ENCODE data around the gene ADD2.
"Not testable (repeated sequence)": the region's sequence is repeated elsewhere in the genome, so short reads cannot be mapped to it uniquely, and the experiment has no call there.

Gene ADD2

GRCh38 chr2:70678576-70679143 lies 89.3 kb downstream of the ADD2 start:
- DNase-seq (ENCODE audit: insufficient read length, low spot score) (no peak), FAIRE-seq (no peak)

- FAIRE-seq (no peak), DNase-seq (ENCODE audit: insufficient read length, low spot score) (no peak)
Observed at GRCh38 chr2:70676301-70677035, 91.5 kb downstream of the ADD2 start.

- no peak for FAIRE-seq
Observed at GRCh38 chr2:70675862-70676261, 92.1 kb downstream of the ADD2 start.

GRCh38 chr2:70674636-70675430 lies 93.2 kb downstream of the ADD2 start:
- FAIRE-seq (no peak), DNase-seq (ENCODE audit: insufficient read length, low spot score) (no peak)

More at GRCh38 chr2:70675862-70676261, 92.1 kb downstream of the ADD2 start:
- DNase-seq (ENCODE audit: insufficient read length, low spot score), result no peak

GRCh38 chr2:70673041-70673647 lies 94.9 kb downstream of the ADD2 start:
- DNase-seq (ENCODE audit: insufficient read length, low spot score), result no peak
- FAIRE-seq, result no peak

GRCh38 chr2:70671092-70671675 lies 96.8 kb downstream of the ADD2 start:
- no peak for FAIRE-seq

GRCh38 chr2:70670626-70671025 lies 97.4 kb downstream of the ADD2 start:
- FAIRE-seq (no peak), DNase-seq (ENCODE audit: insufficient read length, low spot score) (no peak)

More at GRCh38 chr2:70671092-70671675, 96.8 kb downstream of the ADD2 start:
- DNase-seq (ENCODE audit: insufficient read length, low spot score), result no peak

GRCh38 chr2:70670202-70670601 lies 97.8 kb downstream of the ADD2 start:
- FAIRE-seq, result no peak
- DNase-seq (ENCODE audit: insufficient read length, low spot score), result no peak

- FAIRE-seq (no peak), DNase-seq (ENCODE audit: insufficient read length, low spot score) (no peak)
Observed at GRCh38 chr2:70668911-70669310, 99.1 kb downstream of the ADD2 start.

- DNase-seq (ENCODE audit: insufficient read length, low spot score) (no peak), FAIRE-seq (no peak)
Observed at GRCh38 chr2:70668432-70668831, 99.6 kb downstream of the ADD2 start.

- no peak for DNase-seq (ENCODE audit: insufficient read length, low spot score)
- FAIRE-seq, result no peak
Observed at GRCh38 chr2:70664525-70664924, 103.5 kb downstream of the ADD2 start.

GRCh38 chr2:70663411-70663810 lies 104.6 kb downstream of the ADD2 start:
- FAIRE-seq, result no peak
- no peak for DNase-seq (ENCODE audit: insufficient read length, low spot score)

- DNase-seq (ENCODE audit: insufficient read length, low spot score) (no peak), FAIRE-seq (no peak)
Observed at GRCh38 chr2:70659551-70659950, 108.4 kb downstream of the ADD2 start.

- no peak for FAIRE-seq
- no peak for DNase-seq (ENCODE audit: insufficient read length, low spot score)
Observed at GRCh38 chr2:70658476-70658875, 109.5 kb downstream of the ADD2 start.

GRCh38 chr2:70657246-70657645 lies 110.8 kb downstream of the ADD2 start:
- FAIRE-seq (no peak), DNase-seq (ENCODE audit: insufficient read length, low spot score) (no peak)

- DNase-seq (ENCODE audit: insufficient read length, low spot score) (no peak), FAIRE-seq (no peak)
Observed at GRCh38 chr2:70656421-70657010, 111.5 kb downstream of the ADD2 start.

GRCh38 chr2:70655786-70656185 lies 112.2 kb downstream of the ADD2 start:
- no peak for DNase-seq (ENCODE audit: insufficient read length, low spot score)
- FAIRE-seq, result no peak

GRCh38 chr2:70655211-70655610 lies 112.8 kb downstream of the ADD2 start:
- DNase-seq (ENCODE audit: insufficient read length, low spot score); FAIRE-seq: not testable (repeated sequence)

GRCh38 chr2:70651727-70652126 lies 116.3 kb downstream of the ADD2 start:
- no peak for FAIRE-seq
- no peak for DNase-seq (ENCODE audit: insufficient read length, low spot score)

- DNase-seq (ENCODE audit: insufficient read length, low spot score) (no peak), FAIRE-seq (no peak)
Observed at GRCh38 chr2:70651014-70651413, 117.0 kb downstream of the ADD2 start.

Data from GM19239 (cell line).